GM18519 (cell line): ENCODE measurements around the gene IPPK.
"Not testable (repeated sequence)": the region's sequence is repeated elsewhere in the genome, so short reads cannot be mapped to it uniquely, and the experiment has no call there.

ENCODE experiments used
- ATAC-seq: cut with Tn5 transposase; IDR thresholded peaks from one replicate; pipeline ENCODE4 v1.9.1; 2021; ENCODE audit warnings: mild to moderate bottlenecking, moderate library complexity; ENCODE audit not compliant: unreplicated experiment, low FRiP score

Gene IPPK

GRCh38 chr9:92601451-92601850, 68.5 kb downstream of the IPPK start:
- no peak for ATAC-seq

GRCh38 chr9:92600462-92601261, 69.3 kb downstream of the IPPK start:
- no peak for ATAC-seq

GRCh38 chr9:92599938-92600461, 69.9 kb downstream of the IPPK start:
- no peak for ATAC-seq

DNA sequence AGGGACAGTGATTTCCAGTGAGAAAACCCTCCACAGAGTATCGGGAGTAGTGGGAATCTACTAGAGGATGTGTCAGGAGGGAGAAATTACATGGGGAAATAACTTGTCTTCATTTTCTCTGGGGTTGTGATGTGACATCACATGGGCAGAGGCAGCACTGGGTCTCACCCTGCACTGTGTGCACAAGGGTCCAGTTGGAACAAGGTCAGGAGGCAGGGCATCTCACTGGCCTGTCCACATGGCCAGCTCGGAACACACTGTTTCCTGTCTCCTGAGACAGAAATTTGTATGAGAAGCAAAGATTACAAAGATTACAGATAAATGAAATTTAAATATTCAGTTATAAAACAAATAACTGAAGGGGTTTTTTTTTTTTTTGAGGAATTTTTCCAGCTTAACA, 71.5 kb downstream of the IPPK start:
- ATAC-seq = no peak

DNA sequence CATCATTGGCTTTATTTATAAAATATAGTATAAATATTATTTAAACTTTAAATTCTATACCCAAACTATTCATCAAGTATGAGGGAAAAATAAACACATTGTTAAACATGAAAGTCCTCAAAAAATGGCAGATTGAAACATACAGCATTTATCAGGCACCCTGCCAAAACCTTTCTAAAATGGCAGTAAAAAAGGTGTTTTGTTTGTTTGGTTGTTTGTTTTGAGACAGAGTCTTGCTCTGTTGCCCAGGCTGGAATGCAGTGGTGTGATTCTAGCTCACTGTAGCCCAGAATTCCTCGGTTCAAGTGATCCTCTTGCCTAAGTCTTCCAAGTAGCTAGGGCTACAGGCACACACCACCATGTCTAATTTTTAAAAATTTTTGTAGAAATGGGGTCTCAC, 74.0 kb downstream of the IPPK start:
- ATAC-seq = no peak

GRCh38 chr9:92595075-92595474, 74.9 kb downstream of the IPPK start:
- ATAC-seq = not testable (repeated sequence)

- no peak for ATAC-seq
Observed at GRCh38 chr9:92592946-92593861, 76.7 kb downstream of the IPPK start.

DNA sequence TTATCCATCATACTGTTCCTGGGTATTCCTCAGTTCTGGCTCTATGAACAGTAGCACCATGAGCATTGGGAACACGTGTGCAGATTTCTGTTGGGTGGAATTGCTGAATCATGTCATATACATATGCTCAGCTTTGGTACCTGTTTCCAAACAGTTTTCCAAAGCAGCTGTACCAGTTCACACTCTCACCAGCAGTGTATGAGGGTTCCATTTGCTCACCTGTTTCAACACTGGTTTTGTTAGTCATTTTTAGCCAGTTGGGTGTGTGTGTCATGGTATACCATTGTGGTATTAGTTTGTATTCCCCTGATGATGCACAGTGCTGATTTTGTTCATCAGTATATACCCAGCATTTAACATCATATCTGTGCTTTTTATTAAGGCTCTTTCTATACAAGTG, 77.4 kb downstream of the IPPK start:
- ATAC-seq = no peak

GRCh38 chr9:92590377-92590776, 79.6 kb downstream of the IPPK start:
- no peak for ATAC-seq

DNA sequence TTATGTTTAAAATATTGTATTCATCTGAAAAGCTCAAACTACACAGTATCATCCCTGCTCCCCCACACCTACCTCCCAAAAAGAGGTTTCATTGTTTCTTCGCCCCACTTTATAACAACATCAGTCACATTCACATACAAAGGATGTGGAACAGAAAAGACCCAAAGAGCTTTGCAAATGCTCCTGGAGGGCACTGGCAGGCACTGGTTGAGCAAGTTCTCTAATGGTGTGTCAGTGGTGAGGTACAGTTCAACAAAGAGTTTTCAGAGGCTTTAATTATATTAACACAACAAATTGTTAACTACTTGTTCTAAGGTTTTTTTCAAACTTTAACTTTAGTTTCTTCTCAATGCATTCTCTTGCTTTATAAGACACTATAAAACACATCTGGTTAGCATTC, 80.0 kb downstream of the IPPK start:
- ATAC-seq = no peak

GRCh38 chr9:92576175-92576574, 93.8 kb downstream of the IPPK start:
- no peak for ATAC-seq

GRCh38 chr9:92573612-92574011, 96.3 kb downstream of the IPPK start:
- ATAC-seq = not testable (repeated sequence)

GRCh38 chr9:92571871-92572270, 98.1 kb downstream of the IPPK start:
- ATAC-seq = not testable (repeated sequence)

DNA sequence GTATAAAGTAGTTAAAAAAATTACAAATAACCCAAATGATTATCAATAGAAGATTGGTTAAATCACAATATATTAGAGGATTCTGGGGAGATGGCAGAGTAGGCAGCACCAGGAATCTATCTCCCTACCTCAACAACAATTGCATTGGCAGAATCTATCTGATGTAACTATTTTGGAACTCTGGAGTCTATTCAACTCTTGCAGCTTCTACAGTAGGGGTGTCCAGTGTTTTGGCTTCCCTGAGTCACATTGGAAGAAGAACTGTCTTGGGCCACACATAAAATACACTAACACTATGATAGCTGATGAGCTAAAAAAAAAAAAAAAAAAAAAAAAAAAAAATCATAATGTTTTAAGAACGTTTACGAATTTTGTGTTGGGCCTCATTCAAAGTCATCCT, 104.9 kb downstream of the IPPK start:
- no peak for ATAC-seq

DNA sequence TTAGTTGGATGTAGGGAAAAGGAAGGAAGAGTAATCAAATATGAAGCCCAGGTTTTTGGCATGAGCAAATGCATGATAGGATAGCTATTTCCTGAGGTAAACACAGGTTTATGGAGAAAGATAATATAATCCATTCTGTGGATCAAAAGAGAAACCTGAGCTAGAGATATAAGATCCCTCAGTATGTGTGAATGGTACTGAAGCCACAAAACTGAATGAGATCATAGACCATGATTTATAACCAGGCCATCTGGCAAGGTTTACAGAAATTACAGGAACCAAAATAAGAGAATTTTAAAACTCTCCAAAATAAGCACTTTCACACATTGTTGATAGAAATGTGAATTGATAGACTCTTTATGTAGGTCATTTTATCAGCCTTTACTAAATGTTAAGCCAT, 105.4 kb downstream of the IPPK start:
- no peak for ATAC-seq
